ENCODE measurements around the gene TM2D3.

DNA sequence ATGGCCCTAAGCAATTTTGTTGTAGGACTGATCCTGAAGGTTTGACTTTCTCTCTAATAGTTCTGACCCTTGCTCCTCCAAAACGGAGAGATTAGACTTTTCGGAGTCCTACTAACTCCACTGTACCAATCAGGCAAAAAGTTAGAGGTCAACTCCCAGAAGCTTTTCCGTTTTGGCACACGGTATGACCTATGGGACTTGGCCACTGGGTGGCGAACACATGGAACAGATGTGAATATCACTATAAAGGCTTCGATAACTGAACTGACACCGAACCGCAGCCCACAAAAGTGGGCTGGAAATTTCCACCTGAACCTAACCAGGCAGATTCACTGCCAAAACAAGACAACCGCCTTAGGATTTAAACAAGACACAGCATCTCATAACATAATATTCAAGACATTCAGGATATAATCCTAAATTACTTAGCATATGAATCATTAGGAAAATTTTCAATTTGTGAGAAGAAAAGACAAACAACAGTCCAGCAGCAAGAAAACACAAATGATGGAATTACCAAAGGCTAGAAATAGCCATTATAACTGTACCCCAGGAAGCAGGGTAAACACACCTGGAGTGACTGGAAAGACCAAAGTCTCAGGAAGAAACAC lies 12.2 kb upstream of the TM2D3 start:
- TF ChIP-seq JUN (IDR thresholded peaks at IDR 0.05; ENCODE audit: low read depth, low read length) = no peak
- TF ChIP-seq, protein P1, sequence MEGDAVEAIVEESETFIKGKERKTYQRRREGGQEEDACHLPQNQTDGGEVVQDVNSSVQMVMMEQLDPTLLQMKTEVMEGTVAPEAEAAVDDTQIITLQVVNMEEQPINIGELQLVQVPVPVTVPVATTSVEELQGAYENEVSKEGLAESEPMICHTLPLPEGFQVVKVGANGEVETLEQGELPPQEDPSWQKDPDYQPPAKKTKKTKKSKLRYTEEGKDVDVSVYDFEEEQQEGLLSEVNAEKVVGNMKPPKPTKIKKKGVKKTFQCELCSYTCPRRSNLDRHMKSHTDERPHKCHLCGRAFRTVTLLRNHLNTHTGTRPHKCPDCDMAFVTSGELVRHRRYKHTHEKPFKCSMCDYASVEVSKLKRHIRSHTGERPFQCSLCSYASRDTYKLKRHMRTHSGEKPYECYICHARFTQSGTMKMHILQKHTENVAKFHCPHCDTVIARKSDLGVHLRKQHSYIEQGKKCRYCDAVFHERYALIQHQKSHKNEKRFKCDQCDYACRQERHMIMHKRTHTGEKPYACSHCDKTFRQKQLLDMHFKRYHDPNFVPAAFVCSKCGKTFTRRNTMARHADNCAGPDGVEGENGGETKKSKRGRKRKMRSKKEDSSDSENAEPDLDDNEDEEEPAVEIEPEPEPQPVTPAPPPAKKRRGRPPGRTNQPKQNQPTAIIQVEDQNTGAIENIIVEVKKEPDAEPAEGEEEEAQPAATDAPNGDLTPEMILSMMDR (IDR thresholded peaks at IDR 0.05; ENCODE audit: control extremely low read depth in 1 of 3, insufficient read depth in 1 of 3, low read depth in 1 of 3, low read length in 3 of 3) = peak; percentile 19 to 36 (median 29)
